GM12865 (cell line): ENCODE results near the gene TRAPPC11.

Source experiments
- DNase-seq: peaks from one replicate; pipeline ENCODE4 v3.0.0; 2010; ENCODE audit warnings: low read depth
- H3K4me3 ChIP-seq: 2 replicates; pipeline ENCODE4 v1.5.1; 2011; ENCODE audit warnings: mild to moderate bottlenecking, low read depth, low read length, control low read depth
- CTCF ChIP-seq: IDR thresholded peaks from 2 replicates; pipeline ENCODE4 v1.5.1; 2011; ENCODE audit warnings: low read length, control low read depth, low read depth, inconsistent platforms; ENCODE audit not compliant: insufficient read depth; ENCODE audit errors: missing control alignments

TRAPPC11 gene

DNA sequence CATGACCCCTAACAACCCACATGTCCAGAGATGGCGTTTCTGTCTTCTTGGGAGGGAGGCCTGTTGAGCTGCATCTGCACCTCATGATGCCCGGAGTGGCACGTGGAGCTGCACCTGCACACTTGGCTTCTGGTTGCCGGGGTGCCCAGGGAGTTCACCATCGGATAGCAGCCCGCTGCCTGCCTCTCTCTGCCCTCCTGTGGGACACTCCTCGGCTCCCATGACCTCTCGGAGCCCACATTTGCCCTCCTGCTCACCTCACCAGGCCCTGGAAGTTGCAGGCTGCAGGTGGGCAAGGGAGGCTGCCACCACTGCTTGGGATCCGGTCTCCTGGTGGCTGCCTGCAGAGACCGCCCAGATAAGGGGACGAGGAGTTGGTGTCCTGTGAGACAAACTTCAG is 74.1 kb downstream of the TRAPPC11 start:
- no peak for DNase-seq
- H3K4me3 ChIP-seq, result no peak overlapping the region
- no peak for TF ChIP-seq CTCF

DNA sequence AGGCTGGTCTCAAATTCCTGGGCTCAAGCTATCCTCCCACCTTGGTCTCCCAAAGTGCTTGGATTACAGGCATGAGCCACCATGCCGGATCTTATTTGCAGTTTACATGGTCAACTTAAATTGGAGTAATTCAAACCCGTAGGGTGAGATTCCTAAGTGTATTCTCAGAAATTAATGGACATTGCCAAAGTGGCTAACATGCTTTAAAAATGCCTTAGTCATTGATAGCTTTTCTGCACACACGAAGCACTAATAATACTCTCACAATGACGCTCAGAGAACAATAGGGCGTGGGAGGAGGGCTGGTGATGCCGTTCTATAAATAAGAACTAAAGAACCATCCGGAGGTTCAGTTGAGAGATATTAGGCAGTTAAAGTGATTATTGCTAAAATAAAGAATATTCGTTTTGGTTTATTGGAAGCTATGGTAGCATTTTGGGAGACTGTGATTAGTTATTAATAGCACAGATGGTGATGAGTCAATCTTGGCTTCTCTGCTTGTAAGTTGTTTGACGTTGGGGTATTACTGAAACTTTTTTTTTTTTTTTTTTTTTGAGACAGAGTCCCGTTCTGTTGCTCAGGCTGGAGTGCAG is 79.1 kb downstream of the TRAPPC11 start:
- no peak overlapping the region for H3K4me3 ChIP-seq
- no peak for TF ChIP-seq CTCF
- DNase-seq, result peak; percentile 17

DNA sequence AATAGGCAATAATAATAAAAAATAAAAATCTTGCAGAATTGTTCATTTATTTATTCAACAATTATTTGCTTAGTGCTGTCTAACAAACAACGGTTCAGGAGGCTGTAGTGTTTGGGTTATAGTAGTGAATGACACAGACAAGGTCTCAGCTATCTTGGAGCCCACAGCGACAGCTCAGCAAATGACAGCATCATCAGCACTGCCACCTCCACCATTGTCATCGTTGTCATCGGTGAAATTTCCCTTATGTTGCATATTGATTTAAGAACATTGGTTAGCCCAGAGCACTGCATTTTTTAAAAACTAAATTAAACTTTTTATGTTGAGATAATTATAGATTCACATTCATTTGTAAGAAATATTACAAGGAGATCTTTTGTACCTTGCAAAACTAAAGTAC is 79.9 kb downstream of the TRAPPC11 start:
- TF ChIP-seq CTCF, result no peak
- H3K4me3 ChIP-seq, result no peak overlapping the region
- DNase-seq, result no peak

DNA sequence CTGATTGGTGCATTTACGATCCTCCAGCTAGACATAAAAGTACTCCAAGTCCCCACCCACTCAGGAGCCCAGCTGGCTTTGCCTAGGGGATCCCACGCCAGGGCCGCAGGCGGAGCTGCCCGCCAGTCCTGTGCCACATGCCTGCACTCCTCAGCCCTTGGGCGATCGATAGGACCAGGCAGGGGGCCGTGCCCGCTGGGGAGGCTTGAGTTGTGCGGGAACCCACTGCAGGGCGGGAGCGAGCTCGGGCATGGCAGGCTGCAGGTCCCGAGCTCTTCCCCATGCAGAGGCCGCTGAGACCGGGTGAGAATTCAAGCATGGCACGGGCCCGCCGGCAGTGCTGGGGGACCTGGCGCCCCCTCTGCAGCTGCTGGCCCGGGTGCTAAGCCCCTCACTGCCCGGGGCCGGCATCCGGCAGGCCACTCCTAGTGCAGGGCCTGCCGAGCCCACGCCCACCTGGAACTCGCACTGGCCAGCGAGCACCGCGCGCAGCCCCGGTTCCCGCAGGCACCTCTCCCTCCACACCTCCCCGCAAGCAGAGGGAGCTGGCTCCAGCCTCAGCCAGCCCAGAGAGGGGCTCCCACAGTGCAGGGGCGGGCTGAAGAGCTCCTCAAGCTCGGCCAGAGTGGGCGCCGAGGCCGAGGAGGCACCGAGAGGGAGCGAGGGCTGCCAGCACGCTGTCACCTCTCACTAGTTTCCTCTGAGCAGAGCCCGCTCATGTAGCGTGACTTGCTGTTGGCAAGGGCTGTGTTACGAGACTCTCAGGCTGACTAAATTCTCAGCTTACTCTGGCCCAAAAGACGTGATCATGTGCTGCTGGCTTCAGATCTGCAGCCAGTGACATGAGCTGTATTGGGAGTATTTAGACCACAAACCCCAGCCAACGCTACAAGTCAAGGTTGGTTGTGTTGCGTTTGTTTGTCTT is 87.5 kb downstream of the TRAPPC11 start:
- DNase-seq, result peak; percentile 42
- TF ChIP-seq CTCF, result no peak
- no peak overlapping the region for H3K4me3 ChIP-seq

- no peak for DNase-seq
- no peak for TF ChIP-seq CTCF
- no peak overlapping the region for H3K4me3 ChIP-seq
Observed at GRCh38 chr4:183747380-183747779, 88.3 kb downstream of the TRAPPC11 start.

GRCh38 chr4:183747931-183748670 is 89.0 kb downstream of the TRAPPC11 start:
- no peak for TF ChIP-seq CTCF
- no peak overlapping the region for H3K4me3 ChIP-seq
- DNase-seq, result no peak
